ENCODE results near the gene CWC27.
"Not testable (repeated sequence)": the region's sequence is repeated elsewhere in the genome, so short reads cannot be mapped to it uniquely, and the experiment has no call there.

The CWC27 gene

GRCh38 chr5:64853777-64854176, 85.0 kb downstream of the CWC27 start:
- no peak for DNase-seq

GRCh38 chr5:64854855-64855254, 86.1 kb downstream of the CWC27 start:
- no peak for DNase-seq

GRCh38 chr5:64859881-64860280, 91.2 kb downstream of the CWC27 start:
- no peak for DNase-seq

- DNase-seq, result no peak
These were observed 92.6 kb downstream of the CWC27 start for GRCh38 chr5:64861281-64861680.

GRCh38 chr5:64864171-64864570, 95.4 kb downstream of the CWC27 start:
- no peak for DNase-seq

GRCh38 chr5:64865662-64866061, 96.9 kb downstream of the CWC27 start:
- DNase-seq, result no peak

- DNase-seq, result no peak
These were observed 100.7 kb downstream of the CWC27 start for GRCh38 chr5:64869419-64869818.

- no peak for DNase-seq
These were observed 103.3 kb downstream of the CWC27 start for GRCh38 chr5:64872044-64872443.

- DNase-seq, result no peak
These were observed 104.7 kb downstream of the CWC27 start for GRCh38 chr5:64873441-64873840.

- DNase-seq, result no peak
These were observed 106.0 kb downstream of the CWC27 start for GRCh38 chr5:64874753-64875152.

GRCh38 chr5:64876203-64876602, 107.5 kb downstream of the CWC27 start:
- no peak for DNase-seq

GRCh38 chr5:64880821-64881220, 112.1 kb downstream of the CWC27 start:
- no peak for DNase-seq

- no peak for DNase-seq
These were observed 115.2 kb downstream of the CWC27 start for GRCh38 chr5:64883912-64884311.

- DNase-seq, result no peak
These were observed 115.8 kb downstream of the CWC27 start for GRCh38 chr5:64884541-64884940.

GRCh38 chr5:64887910-64888309, 119.2 kb downstream of the CWC27 start:
- DNase-seq, result no peak

GRCh38 chr5:64895748-64896147, 127.0 kb downstream of the CWC27 start:
- DNase-seq, result no peak

- no peak for DNase-seq
These were observed 131.1 kb downstream of the CWC27 start for GRCh38 chr5:64899838-64900237.

- DNase-seq, result no peak
These were observed 131.9 kb downstream of the CWC27 start for GRCh38 chr5:64900618-64901017.

- DNase-seq, result not testable (repeated sequence)
These were observed 138.7 kb downstream of the CWC27 start for GRCh38 chr5:64907399-64907798.

GRCh38 chr5:64914396-64914795, 145.7 kb downstream of the CWC27 start:
- no peak for DNase-seq

GRCh38 chr5:64918083-64918482, 149.4 kb downstream of the CWC27 start:
- no peak for DNase-seq

GRCh38 chr5:64921386-64921785, 152.7 kb downstream of the CWC27 start:
- no peak for DNase-seq

GRCh38 chr5:64923151-64923685, 154.5 kb downstream of the CWC27 start:
- DNase-seq, result no peak

- no peak for DNase-seq
These were observed 156.4 kb downstream of the CWC27 start for GRCh38 chr5:64925123-64925522.

GRCh38 chr5:64929833-64930232, 161.1 kb downstream of the CWC27 start:
- no peak for DNase-seq

Data from NCI-H1694 (cell line).